ENCODE measurements around the gene RNF138. TPM values are rescaled to one million over a fixed set of nuclear protein-coding genes. Genes with fewer than 3 reads are reported as not detected.

Gene RNF138
- total and polyA plus RNA-seq, 8 donors, result 8.5 to 42.2 (median 13.8) TPM; not detected in 1

DNA sequence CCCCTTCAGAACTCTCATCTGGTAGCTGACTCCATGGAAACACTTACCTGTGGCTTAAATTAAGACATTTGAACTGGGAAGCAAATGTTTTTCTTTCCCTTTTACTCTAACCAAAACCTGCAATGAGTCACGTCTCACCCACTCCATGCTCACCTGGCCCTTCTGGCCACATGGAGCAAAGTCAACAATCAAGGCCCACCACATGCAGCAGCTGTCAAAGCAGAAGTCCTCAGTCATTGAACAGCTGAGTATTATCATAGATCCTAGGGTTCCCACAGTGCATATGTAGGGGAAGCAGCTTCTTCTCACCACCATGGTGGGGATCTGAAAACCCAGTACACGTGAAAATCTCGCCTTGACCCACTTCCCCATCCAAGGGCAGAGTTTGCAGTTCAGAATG is 85.9 kb downstream of the RNF138 start:
- no peak overlapping the region for H3K4me3 ChIP-seq
- no peak for TF ChIP-seq POLR2A (IDR thresholded peaks at IDR 0.05)
- TF ChIP-seq, protein P1, sequence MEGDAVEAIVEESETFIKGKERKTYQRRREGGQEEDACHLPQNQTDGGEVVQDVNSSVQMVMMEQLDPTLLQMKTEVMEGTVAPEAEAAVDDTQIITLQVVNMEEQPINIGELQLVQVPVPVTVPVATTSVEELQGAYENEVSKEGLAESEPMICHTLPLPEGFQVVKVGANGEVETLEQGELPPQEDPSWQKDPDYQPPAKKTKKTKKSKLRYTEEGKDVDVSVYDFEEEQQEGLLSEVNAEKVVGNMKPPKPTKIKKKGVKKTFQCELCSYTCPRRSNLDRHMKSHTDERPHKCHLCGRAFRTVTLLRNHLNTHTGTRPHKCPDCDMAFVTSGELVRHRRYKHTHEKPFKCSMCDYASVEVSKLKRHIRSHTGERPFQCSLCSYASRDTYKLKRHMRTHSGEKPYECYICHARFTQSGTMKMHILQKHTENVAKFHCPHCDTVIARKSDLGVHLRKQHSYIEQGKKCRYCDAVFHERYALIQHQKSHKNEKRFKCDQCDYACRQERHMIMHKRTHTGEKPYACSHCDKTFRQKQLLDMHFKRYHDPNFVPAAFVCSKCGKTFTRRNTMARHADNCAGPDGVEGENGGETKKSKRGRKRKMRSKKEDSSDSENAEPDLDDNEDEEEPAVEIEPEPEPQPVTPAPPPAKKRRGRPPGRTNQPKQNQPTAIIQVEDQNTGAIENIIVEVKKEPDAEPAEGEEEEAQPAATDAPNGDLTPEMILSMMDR (IDR thresholded peaks at IDR 0.05), result no peak
- TF ChIP-seq EP300 (IDR thresholded peaks at IDR 0.05), result no peak
- TF ChIP-seq POLR2AphosphoS5 (IDR thresholded peaks at IDR 0.05), result no peak
- H3K27me3 ChIP-seq, result no peaks in the 10 kb centered on the region
- H3K9me3 ChIP-seq, result no peaks in the 10 kb centered on the region
- H3K4me1 ChIP-seq, result no peaks in the 10 kb centered on the region
- intact Hi-C loops (cut with DNase I; ENCODE audit: low total_unique reads), result no loop called here
- H3K36me3 ChIP-seq, result no peaks in the 10 kb centered on the region
- WGBS, 5 donors, result 66 to 83% (median 76%) methylated on average over 3 of the region's 3 CpGs
- H3K27ac ChIP-seq, result no peak overlapping the region
- peak in 1 of 2 donors; percentile 17 for DNase-seq

Small RNA genes lying within 50 kb of the gene (small RNA-seq; reads per million reads assigned to genes)
- gene RNA5SP453, result 0.07 to 1.1 (median 0.73) reads per million in 4 donors

Other genes starting within 250 kb of the RNF138 start
- gene TRAPPC8, start 148.7 kb upstream of the RNF138 start, total RNA-seq, result 10 to 100 TPM; 33.5 to 75.6 (median 43.5) TPM
- 10 to 100 TPM in 2 of 3 donors, 1 to 10 TPM in 1; 8.6 to 14.1 (median 11.5) TPM for gene TRAPPC8, start 148.7 kb upstream of the RNF138 start, polyA plus RNA-seq
- gene RNF125, start 73.0 kb upstream of the RNF138 start, total RNA-seq, result 10 to 100 TPM in 2 of 5 donors, 1 to 10 TPM in 2, not detected in 1; 3.0 to 50.2 (median 11.2) TPM
- 1 to 10 TPM; 1.1 to 1.4 (median 1.2) TPM for gene RNF125, start 73.0 kb upstream of the RNF138 start, polyA plus RNA-seq
- 1 to 10 TPM in 1 of 5 donors, not detected in 4; 1.1 TPM for gene MEP1B, start 98.2 kb downstream of the RNF138 start, total RNA-seq
- not detected for gene MEP1B, start 98.2 kb downstream of the RNF138 start, polyA plus RNA-seq